GM19438 (cell line): Measurements from ENCODE around the gene PLP1.
"Not testable (repeated sequence)": the region's sequence is repeated elsewhere in the genome, so short reads cannot be mapped to it uniquely, and the experiment has no call there.

Source experiments
- ATAC-seq: cut with Tn5 transposase; IDR thresholded peaks from one replicate; pipeline ENCODE4 v1.9.1; 2021; ENCODE audit warnings: low read depth; ENCODE audit not compliant: unreplicated experiment

The PLP1 gene, protein sequence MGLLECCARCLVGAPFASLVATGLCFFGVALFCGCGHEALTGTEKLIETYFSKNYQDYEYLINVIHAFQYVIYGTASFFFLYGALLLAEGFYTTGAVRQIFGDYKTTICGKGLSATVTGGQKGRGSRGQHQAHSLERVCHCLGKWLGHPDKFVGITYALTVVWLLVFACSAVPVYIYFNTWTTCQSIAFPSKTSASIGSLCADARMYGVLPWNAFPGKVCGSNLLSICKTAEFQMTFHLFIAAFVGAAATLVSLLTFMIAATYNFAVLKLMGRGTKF

GRCh38 chrX:103776546-103776945 is at the start of gene PLP1:
TSS of gene PLP1 (plus strand) at chrX:103776840. CDS start at chrX:103776996, 156 bp downstream.
- ATAC-seq = no peak

- ATAC-seq = no peak
These were observed 49.5 kb upstream of the PLP1 start for GRCh38 chrX:103727115-103727514.

- no peak for ATAC-seq
These were observed 47.6 kb upstream of the PLP1 start for GRCh38 chrX:103729015-103729414.

DNA sequence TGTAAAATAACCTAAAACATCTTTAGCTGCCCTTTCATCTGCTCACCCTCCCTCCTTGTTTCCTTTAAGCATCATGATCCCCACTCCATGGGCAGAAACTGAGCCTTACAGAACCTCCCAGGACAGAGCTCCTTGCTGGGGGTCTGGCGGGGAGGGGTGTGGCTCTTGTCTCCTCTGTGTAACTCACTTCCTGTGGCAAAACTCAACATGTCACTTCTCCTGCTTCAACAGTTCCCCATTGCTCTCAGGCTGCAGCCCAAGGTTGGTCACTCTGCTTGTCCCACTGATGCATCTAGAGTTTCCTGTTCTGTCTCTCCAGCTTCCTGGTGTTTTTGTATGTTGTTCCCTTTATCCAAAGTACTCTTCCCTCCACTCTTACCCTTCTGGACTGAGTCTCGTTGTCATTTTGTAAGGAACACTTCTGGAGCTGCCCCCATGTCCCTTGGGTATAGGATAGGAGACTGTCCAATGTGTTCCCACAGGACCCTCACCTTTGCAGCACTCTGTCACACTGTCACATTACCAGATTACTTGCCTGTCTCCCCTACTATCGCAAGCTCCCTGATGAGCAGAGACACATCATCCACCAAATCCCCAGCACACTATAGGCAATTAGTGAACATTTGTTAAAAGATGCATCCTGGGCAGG is 46.4 kb upstream of the PLP1 start:
- ATAC-seq = no peak

DNA sequence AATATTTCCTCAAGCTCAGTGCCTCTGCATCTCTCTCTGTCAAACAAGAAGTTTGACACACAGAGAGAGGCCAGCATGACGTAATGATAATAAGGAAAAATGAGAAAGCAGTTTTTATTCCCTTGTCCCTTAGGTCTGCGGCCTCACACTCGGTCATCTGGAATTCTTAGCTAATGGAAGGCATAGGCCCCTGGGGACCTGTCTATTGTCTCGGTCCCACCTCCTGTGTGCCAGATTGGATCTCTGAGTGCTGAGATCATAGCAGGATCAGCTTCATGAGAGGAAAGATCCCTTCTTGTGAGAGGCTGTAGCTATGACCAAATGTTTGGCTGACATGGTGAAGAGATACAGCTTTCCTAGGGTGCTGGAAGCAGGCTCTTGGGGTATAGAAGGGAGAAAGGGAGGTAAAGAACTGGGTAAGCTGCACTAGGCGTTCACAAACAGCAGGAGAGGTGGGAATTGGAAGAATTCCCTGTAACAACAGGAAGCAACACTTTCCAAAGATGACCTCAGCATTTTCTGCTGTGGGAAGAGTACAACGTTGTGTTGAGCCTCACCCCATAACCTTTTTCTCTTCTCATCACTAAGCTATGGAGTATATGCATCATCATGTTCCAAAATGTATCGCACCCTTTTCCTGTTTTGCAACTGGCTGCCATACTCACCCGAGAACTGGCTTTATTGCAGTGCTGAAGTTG is 45.7 kb upstream of the PLP1 start:
- no peak for ATAC-seq

DNA sequence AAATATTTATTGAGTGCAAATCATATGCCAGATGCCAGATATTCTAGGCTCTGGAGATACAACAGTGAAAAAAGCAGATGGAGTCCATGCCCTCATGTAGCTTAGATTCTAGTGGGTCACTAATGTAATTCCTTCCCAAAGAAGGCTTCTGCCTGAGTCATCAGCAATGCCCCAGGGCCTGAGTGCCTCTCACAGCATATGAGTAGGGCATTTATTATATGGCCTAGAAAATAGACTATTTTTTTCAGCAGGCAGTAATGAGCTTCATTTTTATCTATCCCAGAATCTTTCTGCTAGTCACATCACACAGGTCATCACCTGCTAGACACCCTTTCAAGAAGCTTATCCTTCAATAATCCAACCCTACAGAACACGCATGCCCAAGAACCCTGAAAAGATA is 43.6 kb upstream of the PLP1 start:
- ATAC-seq = no peak

DNA sequence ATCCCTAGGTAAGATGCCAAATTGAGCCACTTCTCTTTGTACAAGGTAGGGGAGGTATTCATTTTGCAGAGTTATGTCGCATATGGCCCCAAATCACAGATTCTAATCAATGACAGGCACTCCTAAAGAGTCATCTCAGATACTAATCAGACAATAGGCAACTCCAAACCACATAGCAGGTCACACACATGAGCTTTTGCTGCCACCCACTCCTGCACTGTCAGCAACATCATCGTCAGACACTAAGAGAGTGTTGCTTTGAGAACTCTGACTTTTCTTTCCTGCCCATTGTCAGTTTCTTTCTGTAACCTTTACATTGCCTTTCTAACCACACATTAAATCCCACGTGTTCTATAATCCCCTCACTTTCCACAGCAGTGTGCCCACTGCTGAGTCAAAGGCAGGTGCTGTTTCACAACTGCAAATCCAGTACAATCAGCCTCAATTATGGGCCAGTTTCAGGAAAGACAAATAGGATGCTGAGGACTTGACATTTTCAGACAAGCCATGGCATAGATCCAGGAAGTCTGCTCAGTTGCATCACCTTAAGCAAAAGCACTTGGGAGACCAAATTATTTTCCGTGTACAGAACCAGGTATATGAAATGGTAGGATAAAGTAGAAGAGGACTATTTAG is 42.4 kb upstream of the PLP1 start:
- no peak for ATAC-seq

- no peak for ATAC-seq
These were observed 38.9 kb upstream of the PLP1 start for GRCh38 chrX:103737696-103738095.

DNA sequence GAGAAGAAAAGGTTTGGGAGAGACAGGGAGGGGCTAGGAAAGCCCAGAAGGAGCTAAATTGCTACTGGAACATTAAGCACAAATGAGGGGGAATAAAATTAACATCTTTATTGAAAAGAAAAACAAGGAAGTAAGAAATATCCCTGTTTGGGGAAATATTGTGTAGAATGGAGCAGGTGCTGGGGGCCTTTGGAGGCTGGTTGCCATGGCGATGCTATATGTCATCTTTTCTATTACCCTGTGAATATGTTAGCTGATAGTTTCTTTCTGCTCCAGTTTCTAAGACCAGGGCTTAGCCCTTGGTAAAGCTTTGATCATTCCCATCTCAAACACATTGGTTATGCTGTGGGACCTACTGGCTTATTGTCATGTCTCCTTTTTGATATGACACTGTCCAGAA is 37.2 kb upstream of the PLP1 start:
- no peak for ATAC-seq

- no peak for ATAC-seq
These were observed 34.8 kb upstream of the PLP1 start for GRCh38 chrX:103741879-103742278.

DNA sequence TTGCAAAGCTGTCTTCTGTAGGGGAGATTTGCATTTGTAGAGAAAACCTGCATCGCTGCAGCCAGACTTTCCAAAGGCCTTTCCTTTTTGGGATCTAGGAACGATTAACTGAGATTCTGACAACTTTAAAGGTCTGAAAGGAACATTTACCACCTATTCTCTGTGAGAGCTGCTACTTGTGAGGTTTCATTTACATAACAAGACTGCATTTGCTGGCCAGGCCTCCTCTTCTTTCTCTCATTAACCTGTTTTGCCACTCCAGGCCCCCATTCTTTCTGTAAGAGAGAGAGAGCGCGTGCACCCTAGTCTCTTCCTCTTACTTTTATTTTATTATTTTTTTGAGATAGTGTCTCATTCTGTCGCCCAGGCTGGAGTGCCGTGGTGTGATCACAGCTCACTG is 34.3 kb upstream of the PLP1 start:
- ATAC-seq = no peak

DNA sequence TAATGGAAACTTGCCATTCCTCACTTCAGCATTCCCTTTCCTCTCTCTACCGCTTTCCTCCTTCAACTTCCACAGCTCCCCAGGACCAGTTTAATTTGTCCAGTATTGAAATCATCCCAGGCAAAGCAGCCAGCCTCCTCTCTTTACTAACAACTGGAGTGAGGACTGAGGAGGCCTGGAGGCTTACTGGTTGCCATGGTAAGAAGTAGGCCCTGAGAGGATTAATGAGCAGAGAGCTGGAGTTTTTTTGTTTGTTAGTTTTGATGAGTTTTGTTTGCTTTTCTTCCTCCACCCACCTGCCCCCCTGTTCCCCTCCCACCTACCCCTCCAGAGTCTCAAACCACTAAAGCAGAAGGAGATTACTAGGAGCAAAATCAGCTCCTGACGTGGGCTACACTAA is 29.5 kb upstream of the PLP1 start:
- ATAC-seq = no peak

DNA sequence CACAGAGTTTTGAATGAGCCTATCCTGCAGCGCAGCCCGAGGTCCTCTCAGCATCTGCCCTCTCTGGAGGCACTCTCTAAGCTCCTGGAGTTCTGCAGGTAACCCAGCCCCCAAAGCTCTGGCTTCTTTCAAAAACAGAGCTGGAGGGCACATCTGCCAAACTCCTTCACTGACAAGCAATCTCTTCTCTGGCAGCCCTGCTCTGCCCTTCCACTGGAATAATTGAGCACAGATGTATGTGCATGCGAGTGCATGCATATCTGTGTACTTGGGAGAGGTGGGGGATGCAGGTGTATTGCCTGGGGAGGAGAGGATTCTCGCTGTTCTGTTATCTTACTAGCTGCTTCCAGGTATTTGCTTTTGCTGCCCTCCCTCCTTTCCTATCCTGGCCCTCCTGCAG is 22.2 kb upstream of the PLP1 start:
- no peak for ATAC-seq

DNA sequence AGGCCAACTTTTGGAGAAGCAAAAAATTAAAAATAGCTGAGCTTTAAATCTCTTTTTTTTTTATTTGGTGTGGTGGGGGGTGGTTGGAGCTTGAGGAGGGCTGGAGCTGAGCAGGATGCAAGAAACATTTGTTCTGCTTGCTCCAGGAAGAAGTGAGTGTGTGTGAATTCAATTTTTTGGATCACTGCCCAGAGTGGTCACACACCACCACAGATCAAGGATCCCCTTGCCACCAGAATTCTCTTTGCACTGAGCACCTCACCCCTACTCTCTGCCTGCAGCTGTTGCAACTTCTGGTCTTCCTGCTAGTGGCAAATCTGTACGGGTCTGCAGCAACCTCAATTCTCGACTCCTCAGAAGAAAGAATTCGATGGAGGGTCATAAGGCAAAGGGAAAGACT is 19.9 kb upstream of the PLP1 start:
- no peak for ATAC-seq

DNA sequence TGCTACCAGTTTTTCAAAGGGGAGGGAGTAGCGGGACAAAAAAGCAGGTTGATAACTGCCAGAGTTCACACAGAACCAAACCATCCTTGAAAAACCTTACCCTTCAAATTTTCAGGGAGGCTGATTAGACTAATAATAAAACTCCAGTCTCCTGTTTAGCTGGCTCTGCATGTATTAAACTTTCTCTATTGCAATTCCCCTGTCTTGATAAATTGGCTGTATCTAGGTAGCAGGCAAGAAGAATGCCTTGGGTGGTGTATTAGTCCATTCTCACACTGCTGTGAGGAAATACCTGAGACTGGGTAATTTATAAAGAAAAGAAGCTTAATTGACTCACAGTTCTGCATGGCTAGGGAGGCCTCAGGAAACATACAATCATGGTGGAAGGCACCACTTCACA is 18.1 kb upstream of the PLP1 start:
- ATAC-seq = no peak

DNA sequence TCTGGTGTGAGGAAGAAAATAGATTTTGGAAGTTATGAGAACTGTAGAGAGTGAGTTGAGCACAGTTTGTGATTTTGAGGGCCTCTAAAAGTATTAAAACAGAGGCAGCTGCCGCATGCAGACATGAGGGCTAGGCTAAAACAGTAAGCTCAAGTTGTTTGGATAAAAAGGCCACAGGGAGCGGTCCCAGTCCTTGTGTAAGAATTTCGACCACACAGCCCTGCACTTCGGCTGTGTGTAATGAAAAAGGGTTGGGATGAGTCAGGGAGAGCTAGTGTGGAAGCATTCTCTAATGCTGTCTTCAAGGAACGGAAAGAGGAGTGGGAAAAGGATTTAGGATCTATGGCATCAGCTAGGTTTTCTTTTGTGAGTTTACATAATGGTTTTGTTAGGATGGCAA is 13.1 kb upstream of the PLP1 start:
- not testable (repeated sequence) for ATAC-seq

DNA sequence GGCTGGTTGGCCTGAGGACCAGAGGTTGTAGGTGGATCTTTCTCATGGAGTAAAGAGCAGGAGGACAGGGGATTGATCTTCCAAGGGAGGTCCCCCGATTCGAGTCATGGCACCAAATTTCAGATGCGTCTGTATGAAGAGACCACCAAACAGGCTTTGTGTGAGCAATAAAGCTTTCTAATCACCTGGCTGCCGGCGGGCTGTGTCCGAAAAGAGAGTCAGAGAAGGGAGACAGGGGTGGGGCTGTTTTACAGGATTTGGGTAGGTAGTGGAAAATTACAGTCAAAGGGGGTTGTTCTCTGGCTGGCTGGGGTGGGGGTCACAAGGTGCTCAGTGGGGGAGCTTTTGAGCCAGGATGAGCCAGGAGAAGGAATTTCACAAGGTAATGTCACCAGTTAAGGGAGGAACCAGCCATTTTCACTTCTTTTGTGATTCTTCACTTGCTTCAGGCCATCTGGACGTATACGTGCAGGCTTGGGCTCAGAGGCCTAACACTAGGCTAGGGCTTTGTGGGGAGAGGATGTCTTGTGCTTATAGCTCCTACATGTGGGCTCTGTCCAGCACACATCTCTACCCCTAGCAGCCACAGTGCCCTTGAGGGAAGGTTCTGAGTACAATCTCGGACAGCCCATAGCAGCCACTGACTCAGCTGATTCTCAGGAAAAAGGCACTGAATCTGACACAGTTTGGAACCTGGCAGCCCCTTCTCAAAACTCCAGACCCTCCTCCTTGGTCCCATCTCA is 9.7 kb upstream of the PLP1 start:
- not testable (repeated sequence) for ATAC-seq

DNA sequence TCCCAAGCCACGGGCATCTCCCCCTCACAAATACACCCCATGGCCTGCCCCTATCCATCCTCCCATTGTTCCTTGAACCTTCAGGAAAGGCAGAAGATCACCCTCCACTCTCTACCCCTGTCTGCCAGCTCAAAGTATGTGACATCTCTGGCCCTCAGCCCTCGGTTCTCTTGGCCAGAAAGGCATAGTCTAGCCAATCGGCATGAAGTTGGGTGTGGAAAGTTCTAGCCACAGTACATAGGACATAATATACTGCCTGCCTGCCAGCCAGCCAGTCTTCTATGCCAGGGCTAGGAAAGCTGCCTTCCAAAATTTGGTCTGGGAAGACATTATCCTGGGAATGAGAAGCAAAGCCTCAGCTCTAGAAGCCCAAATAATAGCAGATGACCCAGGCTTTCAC is 3.2 kb upstream of the PLP1 start:
- ATAC-seq = no peak

DNA sequence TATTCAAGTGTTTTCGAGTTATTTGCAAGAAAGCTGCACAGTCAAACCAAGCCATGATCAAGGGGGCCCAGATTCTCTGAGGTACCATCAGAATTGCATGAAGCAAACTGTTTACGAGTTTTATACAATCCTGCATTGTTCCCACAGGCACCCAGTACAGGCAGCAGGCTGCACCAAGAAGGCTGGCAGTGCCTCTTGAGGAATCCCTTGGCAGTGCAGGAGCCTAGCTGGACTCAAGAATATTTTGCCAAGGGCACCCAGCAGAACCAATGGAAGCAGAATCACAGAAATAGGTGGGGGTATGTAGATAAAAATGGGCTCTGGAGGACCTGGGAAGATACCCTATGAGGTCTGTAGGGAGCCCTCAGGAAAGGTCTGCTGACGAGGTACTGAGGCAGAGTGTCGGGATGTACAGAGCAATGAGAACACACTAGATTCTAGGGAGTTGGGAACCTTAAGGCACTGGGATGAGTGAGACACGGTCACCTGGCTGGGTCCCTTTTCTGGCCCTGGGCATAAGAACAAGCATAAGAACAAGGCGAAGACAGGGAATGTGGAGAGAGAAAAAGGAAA is 2.5 kb upstream of the PLP1 start:
- ATAC-seq = no peak

DNA sequence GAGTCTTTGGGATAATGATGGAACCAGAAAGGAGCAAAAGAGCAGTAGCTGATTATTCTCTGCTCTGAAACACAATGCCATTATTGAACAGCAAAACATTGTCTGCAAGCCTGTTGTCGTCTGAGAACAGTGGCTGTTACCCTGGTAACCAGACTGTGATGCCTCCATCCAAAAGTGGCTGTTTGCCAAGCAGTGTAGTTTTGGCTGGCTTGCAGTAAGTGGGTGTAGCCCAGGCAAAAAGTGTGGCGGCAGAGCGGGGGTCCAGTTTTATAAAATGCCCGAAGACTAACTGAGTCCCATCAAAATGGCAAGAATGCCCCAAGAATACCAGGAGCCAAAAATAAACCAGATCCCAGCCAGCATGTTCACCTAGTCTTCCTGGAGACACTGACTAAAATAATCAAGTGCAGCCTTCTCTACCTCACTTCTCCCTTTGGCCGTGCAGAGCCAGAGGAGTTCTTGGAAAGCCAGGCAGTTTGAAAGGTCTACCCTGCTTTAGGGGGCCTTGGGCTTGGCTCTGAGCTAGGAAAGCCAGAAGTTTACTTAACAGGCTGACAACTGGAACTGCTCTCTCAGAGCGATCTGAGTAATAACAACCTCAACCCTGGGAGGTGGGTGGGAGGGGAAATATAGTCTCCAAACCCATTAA is 2.6 kb downstream of the PLP1 start:
- ATAC-seq = no peak
